Daoy (cell line): ENCODE measurements around the gene GSN. TPM values are rescaled to one million over a fixed set of nuclear protein-coding genes. Genes with fewer than 3 reads are reported as not detected.
"Not testable (repeated sequence)": the region's sequence is repeated elsewhere in the genome, so short reads cannot be mapped to it uniquely, and the experiment has no call there.

Source experiments
- DNase-seq: peaks from one replicate; pipeline ENCODE4 v3.0.0-alpha.2; 2015; ENCODE audit warnings: low read depth
- total RNA-seq: library from RNA; depleted of rRNA; stranded (reverse); fragments of >200 nt; shearing (Covaris generic); gene quantifications from 2 replicates; pipeline ENCODE4 v1.2.3, GENCODE V29; 2014

Gene GSN
- total RNA-seq, 1 experiment from 2014 or later = 95.2 TPM

DNA sequence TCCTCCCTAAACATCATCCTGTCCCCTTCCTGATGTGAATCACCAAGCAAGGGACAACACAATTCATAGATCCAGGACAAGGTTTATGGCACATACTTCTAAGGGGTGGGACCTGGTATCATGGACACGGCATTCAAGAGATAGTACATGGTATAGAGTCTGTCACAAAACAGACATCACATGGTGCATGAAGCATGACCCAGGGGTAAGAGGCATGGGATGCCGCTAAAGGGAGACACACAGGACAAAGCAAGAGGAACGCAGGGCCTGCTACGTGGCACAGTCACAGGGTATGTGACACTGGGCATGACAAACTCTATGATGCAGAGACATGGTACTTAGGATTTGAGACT is 20.7 kb downstream of the GSN start:
- no peak for DNase-seq

DNA sequence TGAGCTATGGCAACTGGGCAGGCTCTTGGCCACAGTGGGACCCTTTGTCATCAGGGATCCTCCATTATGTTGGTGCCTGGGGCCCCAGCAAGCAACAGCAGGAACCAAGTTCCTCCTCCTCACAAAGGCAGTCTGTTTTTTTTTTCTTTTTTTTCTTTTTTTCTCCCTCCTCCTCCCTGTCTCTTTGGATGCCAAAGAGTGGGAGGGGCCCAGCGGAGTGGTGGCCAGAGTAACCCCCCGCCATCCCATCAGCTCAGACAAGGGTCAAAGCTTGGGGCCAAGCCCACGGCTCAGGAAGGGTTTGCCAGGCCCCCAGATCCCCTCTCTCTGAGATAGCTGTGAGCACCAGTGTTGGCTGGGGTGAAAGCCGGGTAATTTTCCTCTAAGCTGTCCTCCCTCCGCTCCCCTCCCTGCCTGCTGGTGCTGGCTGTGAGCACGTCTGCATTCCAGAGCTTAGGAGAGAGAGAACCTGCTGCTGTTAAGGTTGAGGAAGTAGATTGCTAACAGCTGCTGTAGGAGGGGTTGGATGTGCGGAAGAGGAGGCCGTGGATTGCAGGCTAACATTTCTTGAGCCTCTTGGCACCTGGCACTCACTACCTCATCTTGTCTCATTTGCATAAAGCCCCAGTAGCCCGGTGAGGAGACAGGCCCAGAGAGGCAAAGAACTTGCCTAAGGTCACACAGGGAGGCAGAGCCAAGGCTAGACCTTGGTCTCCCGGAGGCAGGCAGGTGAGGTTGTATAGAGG is 21.2 kb downstream of the GSN start:
- DNase-seq = peak; percentile 70

DNA sequence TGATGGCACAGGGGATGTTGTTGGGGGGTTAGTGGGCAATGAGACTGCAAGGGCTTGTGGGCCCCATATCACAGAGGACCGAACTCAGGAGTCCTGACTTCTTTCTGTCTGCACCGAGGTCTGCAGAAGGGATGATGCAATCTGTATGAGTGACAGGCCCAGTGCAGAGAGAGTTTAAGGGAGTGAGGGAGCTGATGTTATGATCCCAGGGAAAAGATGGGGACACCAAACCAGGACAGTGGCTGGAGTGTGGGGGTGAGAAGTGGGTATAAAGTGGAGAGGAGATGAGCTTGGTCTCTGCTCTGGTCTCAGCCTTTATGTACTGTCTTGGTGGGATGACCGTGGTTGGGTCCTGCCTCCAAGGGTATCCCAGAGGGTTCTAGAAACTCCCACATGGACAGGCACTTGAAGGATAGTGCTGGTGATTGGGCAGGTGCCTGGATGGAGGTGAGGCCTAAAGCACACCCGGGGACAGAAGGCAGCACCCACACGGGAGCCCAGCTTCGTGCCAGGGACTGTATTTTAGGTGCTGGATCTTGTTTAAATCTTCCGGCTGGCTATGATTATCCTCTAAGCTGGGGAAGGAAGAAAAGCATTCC is 21.9 kb downstream of the GSN start:
- no peak for DNase-seq

DNA sequence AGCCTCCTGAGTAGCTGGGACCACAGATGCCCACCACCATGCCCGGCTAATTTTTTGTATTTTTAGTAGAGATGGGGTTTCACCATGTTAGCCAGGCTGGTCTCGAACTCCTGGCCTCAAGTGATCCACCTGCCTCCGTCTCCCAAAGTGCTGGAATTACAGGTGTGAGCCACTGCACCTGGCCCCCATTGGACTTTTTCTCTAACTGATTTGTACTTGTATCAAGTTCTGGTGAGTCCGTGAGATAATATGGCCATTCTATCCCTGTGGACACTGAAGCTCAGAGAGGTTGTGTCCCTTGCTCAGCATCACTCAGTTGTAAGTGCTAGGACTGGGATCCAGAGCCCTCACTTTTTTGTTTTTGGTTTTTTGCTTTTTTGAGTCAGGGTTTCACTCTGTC is 23.6 kb downstream of the GSN start:
- not testable (repeated sequence) for DNase-seq

DNA sequence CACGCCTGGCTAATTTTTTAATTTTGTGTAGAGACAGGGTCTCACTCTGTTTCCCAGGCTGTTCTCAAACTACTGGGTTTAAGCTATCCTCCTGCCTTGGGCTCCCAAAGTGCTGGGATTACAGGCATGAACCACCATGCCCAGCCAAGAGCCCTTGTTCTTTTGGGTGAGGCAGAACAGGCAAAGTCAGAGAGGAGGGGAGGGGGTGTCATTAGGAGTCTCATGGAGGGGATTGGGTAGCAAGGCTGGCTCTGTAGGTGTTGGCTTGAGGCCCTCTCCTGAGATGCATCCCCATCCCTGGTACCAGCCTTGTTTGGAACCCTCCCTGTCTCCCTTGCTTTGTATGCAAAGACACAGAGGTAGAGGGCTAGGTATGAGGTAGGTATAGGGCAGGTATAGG is 24.1 kb downstream of the GSN start:
- no peak for DNase-seq

DNA sequence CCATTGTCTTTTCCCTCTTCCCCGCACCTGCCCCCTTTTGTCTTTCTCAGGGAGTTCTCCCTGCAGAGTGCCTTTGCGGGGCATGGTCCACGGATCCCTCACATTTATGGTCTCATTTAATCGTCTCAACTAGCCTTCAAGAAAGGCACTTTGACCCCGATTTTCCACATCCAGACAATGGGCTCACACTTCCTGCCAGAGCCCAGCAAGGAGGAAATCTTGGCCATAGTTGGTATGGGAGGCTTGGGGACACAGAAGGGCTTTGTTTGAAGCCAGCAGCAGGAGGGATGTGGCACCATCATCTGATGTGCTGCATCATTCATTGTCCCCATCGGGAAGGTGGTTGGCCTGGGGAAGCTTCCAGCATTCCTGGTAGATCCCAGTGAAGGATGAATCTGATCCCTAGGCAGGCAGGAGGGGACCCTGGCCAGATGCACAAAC is 24.9 kb downstream of the GSN start:
- no peak for DNase-seq

DNA sequence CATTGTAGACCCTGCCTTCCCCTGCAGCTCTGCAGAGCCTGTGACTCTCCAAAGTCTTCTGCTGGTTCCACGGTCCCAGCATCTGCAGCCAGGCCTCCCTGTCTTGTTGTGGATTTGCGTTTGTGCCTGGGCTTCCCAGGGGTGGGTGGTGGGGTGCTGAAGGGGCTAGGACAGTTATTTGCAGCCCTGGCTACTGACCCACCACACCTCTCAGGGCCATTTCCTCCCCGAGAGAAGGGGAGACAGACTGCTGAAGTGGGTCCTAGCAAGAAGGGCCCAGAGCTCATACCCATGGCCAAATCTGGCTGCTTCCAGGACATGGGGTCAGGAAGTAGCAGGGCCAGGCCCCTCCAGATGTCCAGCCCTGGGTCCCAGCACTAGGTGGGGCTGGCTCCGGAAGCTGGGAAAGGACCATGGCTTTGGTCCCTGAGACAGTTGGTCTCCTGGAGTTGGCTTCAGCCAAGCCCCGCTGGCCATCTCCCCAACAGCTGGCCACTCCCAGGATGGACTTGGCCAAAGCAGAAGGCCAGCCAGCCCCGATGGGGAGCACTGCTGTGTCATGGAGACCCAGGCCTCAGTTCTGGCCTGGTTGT is 26.3 kb downstream of the GSN start:
- DNase-seq = no peak

DNA sequence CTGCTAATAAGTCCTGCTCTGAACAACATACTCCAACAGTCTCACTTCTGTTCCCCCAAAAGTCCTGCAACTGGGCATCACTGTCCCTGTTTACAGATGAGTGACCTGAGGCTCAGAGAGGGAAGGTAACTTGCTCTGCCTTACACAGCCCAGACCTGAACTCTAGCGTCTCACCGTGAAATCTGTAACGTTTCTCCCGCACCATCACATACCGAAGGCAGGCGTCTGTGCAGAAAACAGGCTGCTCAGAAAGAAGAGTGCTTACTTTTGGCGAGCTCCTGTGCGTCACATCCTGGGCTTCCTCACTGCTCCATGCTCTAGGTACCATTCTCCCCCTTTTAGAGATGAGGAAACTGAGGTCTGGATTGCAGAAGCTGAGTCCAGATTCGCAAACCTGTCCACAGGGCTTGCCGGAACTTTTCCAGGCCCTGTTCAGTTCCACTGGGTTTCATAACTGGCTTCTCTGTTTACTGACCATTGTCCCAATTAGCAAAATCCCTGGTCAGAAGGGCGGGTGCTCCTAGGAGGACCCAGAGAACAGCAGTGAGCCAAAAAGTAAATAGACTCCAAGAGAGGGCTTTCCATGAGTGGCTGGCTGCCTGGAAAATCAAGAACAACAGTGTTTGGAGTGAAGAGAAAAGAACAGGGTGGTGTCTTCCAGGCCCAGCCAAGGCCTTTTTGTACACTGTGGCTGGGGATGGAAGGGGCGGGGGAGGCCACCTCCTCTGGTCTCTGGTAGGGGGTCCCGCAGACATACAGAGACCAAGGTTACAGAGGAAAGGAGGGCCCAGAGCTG is 27.1 kb downstream of the GSN start:
- DNase-seq = no peak

DNA sequence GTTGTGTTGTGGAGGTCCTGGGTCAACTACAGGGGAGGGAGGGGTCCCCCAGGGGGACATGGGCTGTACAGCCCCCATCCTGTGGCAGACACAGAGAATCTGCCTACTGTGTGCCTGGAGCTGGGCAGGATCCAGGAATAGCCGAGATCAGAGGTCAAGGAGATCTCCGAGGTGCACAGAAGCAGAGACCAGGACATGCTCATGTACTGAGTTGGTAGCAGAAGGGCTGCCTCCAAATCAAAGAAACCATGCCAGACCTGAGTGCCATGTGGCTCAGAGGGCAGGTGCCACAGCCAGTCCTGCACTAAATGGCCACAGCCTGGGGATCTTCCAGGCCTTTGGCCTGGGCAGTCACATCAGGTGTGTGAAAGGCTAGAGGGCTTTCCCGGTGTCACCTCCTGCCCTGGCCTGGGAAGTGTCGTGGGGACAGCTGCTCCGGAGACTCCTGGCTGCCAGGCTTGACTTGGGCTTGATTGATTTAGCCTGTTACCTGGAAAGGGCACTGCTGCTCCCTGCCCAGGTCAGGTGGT is 27.8 kb downstream of the GSN start:
- DNase-seq = no peak

DNA sequence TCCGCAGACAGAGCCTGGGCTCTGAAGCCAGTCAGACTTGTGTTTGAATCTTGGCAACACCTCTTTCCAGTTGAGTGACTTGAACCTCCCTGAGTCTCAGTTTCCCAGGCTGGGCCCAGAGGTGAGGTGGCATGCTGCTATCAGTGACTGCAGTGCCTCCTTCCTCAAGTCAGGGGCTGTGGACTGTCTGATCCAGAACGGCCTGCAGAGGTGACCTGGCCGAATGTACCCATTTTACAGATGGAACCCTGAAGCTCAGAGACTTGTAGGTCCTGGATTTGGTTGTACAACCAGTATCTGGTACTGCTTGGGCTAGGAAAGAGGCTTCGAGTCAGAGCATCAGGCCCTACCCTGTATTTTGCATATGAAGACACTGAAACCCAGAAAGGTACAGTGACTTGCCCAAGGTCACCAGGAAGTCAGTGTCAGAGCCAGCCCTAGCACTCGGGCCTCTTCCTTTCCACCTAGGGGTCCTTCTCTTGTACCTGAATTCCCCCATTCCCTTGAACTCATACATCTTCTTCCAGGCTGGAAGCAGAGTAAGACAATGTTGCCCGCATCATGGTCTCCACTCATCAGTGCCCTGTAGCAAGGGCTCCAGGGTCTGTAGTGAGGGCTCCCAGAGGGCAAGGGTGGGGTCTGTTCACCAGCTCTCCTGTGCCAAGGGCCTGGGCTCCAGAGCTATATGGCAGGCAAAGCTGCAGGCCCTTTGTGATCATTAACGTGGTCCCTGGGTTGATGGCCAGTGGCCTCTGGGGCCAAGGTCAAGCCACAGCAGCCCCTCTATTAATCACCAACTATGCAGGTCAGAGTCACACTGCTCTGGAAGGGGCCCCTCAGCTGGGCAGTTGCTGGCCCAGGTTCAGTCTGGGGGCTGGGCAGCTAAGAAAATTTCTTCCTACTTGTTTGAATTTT is 28.5 kb downstream of the GSN start:
- DNase-seq = no peak

DNA sequence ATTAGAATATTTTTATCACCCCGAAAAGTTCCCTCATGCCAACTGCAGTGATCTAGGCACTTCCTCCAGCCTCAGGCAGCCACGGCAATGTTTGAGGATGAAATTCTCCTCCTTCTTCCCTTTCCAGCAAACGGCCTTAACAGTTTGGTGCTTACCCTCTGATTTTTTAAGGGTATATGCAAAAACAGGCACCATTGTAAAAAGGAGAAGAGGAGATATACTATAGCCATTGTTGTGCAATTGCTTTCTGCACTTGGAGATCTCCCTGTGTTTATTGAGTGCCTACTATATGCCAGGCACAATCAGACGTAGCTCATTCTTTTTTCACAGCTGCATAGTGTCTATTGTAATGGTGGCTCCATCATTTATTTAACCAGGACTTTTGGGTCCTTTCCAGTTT is 29.4 kb downstream of the GSN start:
- DNase-seq = no peak

DNA sequence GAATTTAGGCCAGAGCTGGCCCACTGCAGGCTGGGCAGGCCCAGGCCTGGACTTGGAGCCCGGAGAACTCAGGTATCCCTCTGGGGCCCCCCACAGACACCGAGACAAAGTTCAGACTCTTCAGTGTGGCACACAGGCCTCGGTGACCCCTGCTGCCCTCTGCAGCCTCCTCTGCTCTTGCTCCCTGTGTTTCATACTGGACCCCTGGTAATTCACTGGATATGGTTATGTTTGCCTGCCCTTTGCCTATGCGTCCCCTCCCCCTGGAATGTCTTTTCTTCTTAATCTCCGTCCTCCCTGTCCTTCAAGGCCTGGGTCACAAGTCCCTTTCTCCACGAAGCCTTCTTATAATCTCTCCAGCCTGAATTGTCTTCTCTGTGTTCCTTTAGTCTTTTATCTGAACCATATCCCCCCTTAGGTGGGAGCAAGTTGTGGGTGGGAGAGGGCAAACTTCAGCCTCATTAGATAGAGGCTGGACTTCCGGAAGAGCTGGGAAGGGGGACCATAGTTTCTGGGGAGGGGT is 30.1 kb downstream of the GSN start:
- no peak for DNase-seq

DNA sequence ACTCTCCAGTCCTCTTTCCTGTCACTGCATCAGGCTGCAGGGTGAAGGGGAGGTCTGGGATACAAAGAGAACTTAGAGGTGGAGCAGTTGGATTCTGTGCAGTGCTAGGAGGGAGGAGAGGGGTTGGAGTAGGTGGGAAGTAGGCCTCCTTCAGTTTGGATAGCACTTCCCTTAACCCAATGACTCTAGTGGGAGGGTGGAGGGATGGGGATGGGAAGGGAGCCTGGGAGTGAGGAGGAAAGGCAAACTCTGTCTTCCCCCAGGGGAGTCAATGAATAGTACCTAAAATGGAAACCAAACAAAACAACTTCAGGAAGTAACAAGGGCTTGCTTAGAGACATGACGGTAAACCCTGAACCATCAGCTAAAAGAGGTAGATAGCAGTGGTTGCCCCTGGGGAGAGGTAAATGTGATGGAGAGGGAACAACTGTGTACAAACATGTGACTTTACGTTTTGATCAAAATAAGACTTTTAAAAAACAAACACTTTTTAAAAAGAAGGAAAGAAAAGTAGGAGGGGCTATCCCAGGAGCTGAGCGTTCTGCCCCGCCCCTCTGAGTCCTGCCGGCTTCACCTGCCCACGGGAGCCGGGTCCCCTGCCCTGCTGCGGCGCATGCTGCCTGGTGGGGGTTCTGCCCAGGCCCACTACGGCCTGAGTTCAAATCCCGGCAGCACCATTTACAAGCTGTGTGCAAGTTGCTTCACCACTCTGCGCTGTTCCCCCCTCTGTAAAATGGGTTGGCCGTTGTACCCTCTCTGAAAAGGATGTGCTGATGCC is 30.9 kb downstream of the GSN start:
- peak; percentile 36 for DNase-seq

DNA sequence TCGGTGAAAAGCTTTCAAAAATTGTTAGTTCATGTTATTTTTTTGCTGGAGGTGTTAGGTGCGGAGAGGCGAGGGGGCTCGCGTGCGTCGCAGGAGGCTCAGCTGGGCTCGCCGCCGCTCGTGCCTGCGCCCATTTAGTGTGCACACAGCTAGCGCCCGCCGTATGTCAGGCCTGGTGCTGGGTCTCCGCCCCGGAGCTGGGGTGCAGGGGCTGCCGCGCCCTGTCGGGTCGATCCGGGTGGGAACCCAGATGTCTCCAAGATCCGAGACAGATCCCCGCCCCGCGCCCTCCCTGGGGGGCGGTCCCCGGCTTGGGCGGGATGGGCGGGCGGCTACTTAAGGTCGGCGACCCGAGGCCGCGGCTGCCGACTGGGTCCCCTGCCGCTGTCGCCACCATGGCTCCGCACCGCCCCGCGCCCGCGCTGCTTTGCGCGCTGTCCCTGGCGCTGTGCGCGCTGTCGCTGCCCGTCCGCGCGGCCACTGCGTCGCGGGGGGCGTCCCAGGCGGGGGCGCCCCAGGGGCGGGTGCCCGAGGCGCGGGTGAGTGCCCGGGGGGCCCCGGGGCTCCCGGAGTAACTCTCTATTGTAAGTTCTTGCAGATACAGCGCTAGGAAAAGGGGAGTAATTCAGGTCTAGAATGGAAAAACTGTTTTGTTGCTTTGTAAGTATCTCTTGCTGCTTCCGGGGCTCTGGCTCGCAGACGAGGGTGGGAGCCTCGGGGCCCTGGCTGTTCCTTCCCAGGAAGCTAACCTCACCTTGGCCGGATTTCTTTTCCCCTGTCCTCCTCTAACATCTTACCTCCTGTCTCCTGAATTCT is 31.7 kb downstream of the GSN start:
- peak; percentile 44 for DNase-seq

DNA sequence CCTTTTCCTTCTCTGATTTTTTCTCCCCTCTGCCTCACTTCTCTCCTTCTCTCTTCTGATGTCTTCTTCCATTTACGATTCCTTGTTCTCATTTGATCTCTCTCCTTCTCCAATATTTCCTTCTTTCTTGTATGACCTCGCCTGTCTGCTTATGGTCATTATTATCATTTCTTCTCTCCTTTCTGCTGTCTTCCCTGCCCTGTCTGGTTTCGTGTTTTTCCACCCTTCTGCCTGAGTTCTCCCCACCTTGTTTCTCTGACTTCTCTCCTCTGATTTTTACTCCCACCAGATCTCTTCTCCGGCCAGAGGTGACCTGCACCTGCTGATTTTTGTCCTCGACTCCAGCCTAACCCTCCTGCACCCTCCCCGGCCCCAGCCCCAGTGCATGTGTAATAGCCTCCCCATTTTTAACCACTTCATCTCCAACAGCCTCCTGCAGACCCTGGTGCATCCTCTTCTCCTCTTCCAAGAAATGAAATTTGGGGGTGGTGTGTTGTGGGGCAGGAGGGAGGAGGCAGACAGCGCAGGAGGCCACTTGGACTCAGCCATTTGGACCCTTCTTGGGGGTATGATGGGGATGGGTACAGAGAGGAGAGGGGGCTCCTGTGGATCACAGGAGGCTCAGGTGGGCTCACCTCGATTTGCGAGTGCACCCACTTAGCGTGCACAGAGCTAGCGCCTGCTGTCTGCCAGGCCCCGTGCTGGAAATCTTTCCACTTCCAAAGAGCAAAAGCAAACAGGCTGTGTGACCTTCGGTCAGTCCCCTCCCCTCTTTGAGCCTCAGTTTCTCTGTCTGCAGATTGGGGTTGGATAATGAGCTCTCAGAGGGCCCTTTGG is 32.5 kb downstream of the GSN start:
- DNase-seq = no peak

DNA sequence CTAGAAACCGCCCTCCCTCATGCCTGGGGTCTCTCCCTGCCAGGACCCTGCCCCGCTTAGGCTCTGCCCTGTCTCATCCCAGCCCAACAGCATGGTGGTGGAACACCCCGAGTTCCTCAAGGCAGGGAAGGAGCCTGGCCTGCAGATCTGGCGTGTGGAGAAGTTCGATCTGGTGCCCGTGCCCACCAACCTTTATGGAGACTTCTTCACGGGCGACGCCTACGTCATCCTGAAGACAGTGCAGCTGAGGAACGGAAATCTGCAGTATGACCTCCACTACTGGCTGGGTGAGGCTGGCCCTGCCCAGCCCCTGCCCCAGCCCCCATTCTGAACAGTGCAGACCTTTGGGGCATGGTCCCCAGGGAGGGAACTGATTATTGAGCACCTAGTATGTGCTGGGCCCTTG is 33.9 kb downstream of the GSN start:
- DNase-seq = no peak

DNA sequence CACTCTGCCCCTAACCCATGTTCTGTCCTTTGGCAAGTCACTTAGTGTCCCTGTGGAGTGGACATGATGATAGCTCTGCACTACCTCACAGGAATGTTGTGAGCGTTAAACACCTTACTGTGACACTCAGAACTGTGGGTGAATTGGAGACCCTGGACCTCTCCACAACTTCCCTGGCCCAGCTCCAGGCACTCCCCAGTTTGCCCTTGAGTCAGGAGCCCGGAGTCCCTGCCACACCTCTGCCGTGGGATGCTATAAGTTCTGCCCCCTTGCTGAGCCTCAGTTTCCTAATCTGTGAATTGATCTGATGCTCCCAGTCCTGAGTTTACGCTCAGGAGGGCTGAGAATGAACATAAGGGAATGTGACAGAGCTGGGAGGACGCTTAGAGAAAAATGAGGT is 34.4 kb downstream of the GSN start:
- DNase-seq = no peak

DNA sequence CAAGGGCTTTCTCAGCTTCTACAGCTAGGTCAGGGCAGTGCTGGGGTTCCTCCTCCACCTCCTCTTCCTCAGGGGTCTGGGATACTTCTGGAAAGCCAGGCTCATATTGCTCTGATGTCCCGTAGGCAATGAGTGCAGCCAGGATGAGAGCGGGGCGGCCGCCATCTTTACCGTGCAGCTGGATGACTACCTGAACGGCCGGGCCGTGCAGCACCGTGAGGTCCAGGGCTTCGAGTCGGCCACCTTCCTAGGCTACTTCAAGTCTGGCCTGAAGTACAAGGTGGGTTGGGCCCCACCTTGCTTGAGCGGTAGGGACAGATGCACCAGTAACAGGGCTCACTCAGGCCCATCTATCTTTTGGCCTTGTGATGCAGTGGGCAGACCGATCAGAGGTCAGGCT is 34.8 kb downstream of the GSN start:
- DNase-seq = no peak
